Liver (tissue), 9 donors: ENCODE results near the gene SSBP2. TPM values are rescaled to one million over a fixed set of nuclear protein-coding genes. Genes with fewer than 3 reads are reported as not detected.

Experiments used
- DNase-seq: peaks from one replicate; pipeline ENCODE4 v3.0.0-alpha.2; 2017; ENCODE audit warnings: low spot score
- H3K27ac ChIP-seq, 2 donors: one replicate each; pipeline ENCODE4 v1.7.0; 2013; ENCODE audit warnings: inconsistent platforms in 2 of 2, low read length in 2 of 2, control low read depth in 1 of 2, low read depth in 1 of 2, mild to moderate bottlenecking in 1 of 2
- H3K27me3 ChIP-seq, 4 donors: one replicate each; pipeline versions ENCODE4 v1.6.1 to v1.7.0; 2013; ENCODE audit warnings: low read length in 3 of 4, inconsistent platforms in 1 of 4, mild to moderate bottlenecking in 1 of 4, moderate library complexity in 1 of 4; ENCODE audit not compliant: control insufficient read depth in 4 of 4, insufficient read depth in 4 of 4
- H3K36me3 ChIP-seq, 4 donors: one replicate each; pipeline versions ENCODE4 v1.6.1 to v1.7.0; 2013; ENCODE audit warnings: low read length in 3 of 4, mild to moderate bottlenecking in 3 of 4, low read depth in 1 of 4, moderate library complexity in 1 of 4; ENCODE audit not compliant: control insufficient read depth in 4 of 4, insufficient read depth in 3 of 4
- H3K4me1 ChIP-seq, 4 donors: one replicate each; pipeline versions ENCODE4 v1.6.1 to v1.7.0; 2013; ENCODE audit warnings: low read length in 3 of 4, mild to moderate bottlenecking in 3 of 4, moderate library complexity in 1 of 4; ENCODE audit not compliant: control insufficient read depth in 4 of 4, insufficient read depth in 4 of 4
- H3K4me3 ChIP-seq, 3 donors: one replicate each; pipeline versions ENCODE4 v1.6.1 to v1.7.0; 2013; ENCODE audit warnings: low read length in 3 of 3, control low read depth in 1 of 3, low read depth in 1 of 3, mild to moderate bottlenecking in 1 of 3
- H3K9ac ChIP-seq, 2 donors: one replicate each; pipeline ENCODE4 v1.7.0; 2013; ENCODE audit warnings: low read length in 2 of 2, mild to moderate bottlenecking in 2 of 2, moderate library complexity in 2 of 2, control low read depth in 1 of 2, low read depth in 1 of 2
- H3K9me3 ChIP-seq, 4 donors: one replicate each; pipeline versions ENCODE4 v1.6.1 to v1.7.0; 2013; ENCODE audit warnings: low read length in 3 of 4; ENCODE audit not compliant: control insufficient read depth in 4 of 4
- EGR1 ChIP-seq, 2 donors: IDR thresholded peaks; 2 replicates each; pipeline ENCODE4 v1.6.1; 2016 to 2018; ENCODE audit warnings: antibody characterized with exemption in 2 of 2, low read depth in 2 of 2
- GABPA ChIP-seq, 2 donors: IDR thresholded peaks in 1 of 2; conservative IDR thresholded peaks in 1 of 2; 2 replicates each; pipeline ENCODE4 v1.6.1; 2016; ENCODE audit warnings: antibody characterized with exemption in 2 of 2, mild to moderate bottlenecking in 1 of 2, moderate library complexity in 1 of 2
- HNF4G ChIP-seq: IDR thresholded peaks from 2 replicates; pipeline ENCODE4 v1.6.1; 2016; ENCODE audit warnings: antibody characterized with exemption
- JUND ChIP-seq, 2 donors: IDR thresholded peaks; 2 replicates each; pipeline ENCODE4 v1.6.1; 2016; ENCODE audit warnings: antibody characterized with exemption in 2 of 2
- NR2F2 ChIP-seq: IDR thresholded peaks from 2 replicates; pipeline ENCODE4 v1.6.1; 2016; ENCODE audit warnings: antibody characterized with exemption
- REST ChIP-seq: IDR thresholded peaks from 2 replicates; pipeline ENCODE4 v1.6.1; 2016; ENCODE audit warnings: antibody characterized with exemption, mild to moderate bottlenecking
- RXRA ChIP-seq, 2 donors: IDR thresholded peaks; 2 replicates each; pipeline ENCODE4 v1.6.1; 2017 to 2018; ENCODE audit warnings: antibody characterized with exemption in 2 of 2, mild to moderate bottlenecking in 1 of 2
- SP1 ChIP-seq: IDR thresholded peaks from 2 replicates; pipeline ENCODE4 v1.6.1; 2018; ENCODE audit warnings: antibody characterized with exemption, mild to moderate bottlenecking
- TAF1 ChIP-seq: conservative IDR thresholded peaks from 2 replicates; pipeline ENCODE4 v1.6.1; 2016; ENCODE audit warnings: antibody characterized with exemption, mild to moderate bottlenecking
- YY1 ChIP-seq: IDR thresholded peaks from 2 replicates; pipeline ENCODE4 v1.6.1; 2016; ENCODE audit warnings: antibody characterized with exemption, mild to moderate bottlenecking
- ZBTB33 ChIP-seq: IDR thresholded peaks from 2 replicates; pipeline ENCODE4 v1.6.1; 2016; ENCODE audit warnings: antibody characterized with exemption
- WGBS: extraction: QIAGEN DNeasy Blood & Tissue Kit; methylation state at CpG from one replicate; pipeline ENCODE4 v1.1.7; 2013; 5-methylcytosine and 5-hydroxymethylcytosine counted together
- polyA plus RNA-seq, 2 donors: library from polyadenylated mRNA; stranded (reverse) in 1 of 2; unstranded in 1 of 2; fragments of 200-250 nt in 1 of 2; fragments of >200 nt in 1 of 2; fragmentation: Nextera tagmentation in 1 of 2; extraction: Ambion mirVana in 1 of 2; gene quantifications; one replicate each; pipeline versions ENCODE4 v1.2.1 to v1.2.3, GENCODE V29; 2013 to 2015
- total RNA-seq, 2 donors: library from RNA; depleted of rRNA; stranded (reverse); fragments of >200 nt; gene quantifications; one replicate each; pipeline ENCODE4 v1.2.3, GENCODE V29; 2014
- TF ChIP-seq, protein P1 (sequence below): fragments of 150-350 bp; IDR thresholded peaks from 2 replicates; pipeline ENCODE4 v1.5.1; 2017; ENCODE audit warnings: improper control_type of control experiment, low read depth, low read length; ENCODE audit not compliant: missing input control
- TF ChIP-seq, protein P2 (sequence below): IDR thresholded peaks from 2 replicates; pipeline ENCODE4 v1.6.1; 2016; ENCODE audit warnings: antibody characterized with exemption
- donor health status: healthy.
- donor health status: healthy.
- donor health status: healthy.
- donor health status: healthy.
- donor health status: healthy.

The SSBP2 gene
- total and polyA plus RNA-seq, 4 donors, result 2.2 to 10.1 (median 4.1) TPM

DNA sequence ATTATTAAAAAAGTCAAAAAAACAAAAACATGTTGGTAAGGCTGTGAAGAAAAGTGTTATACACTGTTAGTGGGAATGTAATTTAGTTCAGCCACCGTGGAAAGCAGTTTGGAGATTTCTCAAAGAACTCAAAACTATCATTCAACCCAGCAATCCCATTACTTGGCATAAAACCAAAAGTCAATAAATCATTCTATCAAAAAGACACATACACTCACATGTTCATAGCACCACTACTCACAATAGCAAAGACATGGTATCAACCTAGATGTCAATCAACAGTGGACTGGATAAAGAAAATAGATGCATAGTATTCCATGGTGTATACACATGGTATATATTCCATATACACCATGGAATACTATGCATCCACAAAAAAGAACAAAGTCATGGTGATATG lies 208.7 kb downstream of the SSBP2 start:
- TF ChIP-seq JUND (IDR thresholded peaks at IDR 0.05), result no peak
- TF ChIP-seq ZBTB33, result no peak
- TF ChIP-seq RXRA (IDR thresholded peaks at IDR 0.05), result no peak
- TF ChIP-seq, protein P1, sequence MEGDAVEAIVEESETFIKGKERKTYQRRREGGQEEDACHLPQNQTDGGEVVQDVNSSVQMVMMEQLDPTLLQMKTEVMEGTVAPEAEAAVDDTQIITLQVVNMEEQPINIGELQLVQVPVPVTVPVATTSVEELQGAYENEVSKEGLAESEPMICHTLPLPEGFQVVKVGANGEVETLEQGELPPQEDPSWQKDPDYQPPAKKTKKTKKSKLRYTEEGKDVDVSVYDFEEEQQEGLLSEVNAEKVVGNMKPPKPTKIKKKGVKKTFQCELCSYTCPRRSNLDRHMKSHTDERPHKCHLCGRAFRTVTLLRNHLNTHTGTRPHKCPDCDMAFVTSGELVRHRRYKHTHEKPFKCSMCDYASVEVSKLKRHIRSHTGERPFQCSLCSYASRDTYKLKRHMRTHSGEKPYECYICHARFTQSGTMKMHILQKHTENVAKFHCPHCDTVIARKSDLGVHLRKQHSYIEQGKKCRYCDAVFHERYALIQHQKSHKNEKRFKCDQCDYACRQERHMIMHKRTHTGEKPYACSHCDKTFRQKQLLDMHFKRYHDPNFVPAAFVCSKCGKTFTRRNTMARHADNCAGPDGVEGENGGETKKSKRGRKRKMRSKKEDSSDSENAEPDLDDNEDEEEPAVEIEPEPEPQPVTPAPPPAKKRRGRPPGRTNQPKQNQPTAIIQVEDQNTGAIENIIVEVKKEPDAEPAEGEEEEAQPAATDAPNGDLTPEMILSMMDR, result no peak
- no peak for TF ChIP-seq NR2F2
- TF ChIP-seq EGR1 (IDR thresholded peaks at IDR 0.05; ENCODE audit: low read depth in 2 of 2), result no peak
- Histone ChIP-seq H3K4me3 (no peak overlapping the region), H3K27me3 (no peaks in the 10 kb centered on the region), H3K4me1 (no peaks in the 10 kb centered on the region), H3K9ac (no peak overlapping the region), H3K27ac (no peak overlapping the region), H3K36me3 (no peaks in the 10 kb centered on the region), H3K9me3 (no peaks in the 10 kb centered on the region)
- 93% methylated on average over 1 of the region's 1 CpG for WGBS
- no peak for DNase-seq

- TF ChIP-seq TAF1 (no peak), SP1 (no peak), REST (no peak), ZBTB33 (no peak), GABPA (IDR thresholded peaks at IDR 0.05 in 1 of 2, conservative IDR thresholded peaks at IDR 0.05 in 1 of 2) (no peak), EGR1 (IDR thresholded peaks at IDR 0.05; ENCODE audit: low read depth in 2 of 2) (no peak), YY1 (no peak), NR2F2 (no peak), HNF4G (no peak), RXRA (IDR thresholded peaks at IDR 0.05) (no peak)
- TF ChIP-seq, protein P2, sequence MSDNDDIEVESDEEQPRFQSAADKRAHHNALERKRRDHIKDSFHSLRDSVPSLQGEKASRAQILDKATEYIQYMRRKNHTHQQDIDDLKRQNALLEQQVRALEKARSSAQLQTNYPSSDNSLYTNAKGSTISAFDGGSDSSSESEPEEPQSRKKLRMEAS, result no peak
- TF ChIP-seq, protein P1, result no peak
These were observed 212.9 kb downstream of the SSBP2 start for GRCh38 chr5:81537905-81538547.

More at GRCh38 chr5:81537905-81538547, 212.9 kb downstream of the SSBP2 start:
- Histone ChIP-seq H3K27ac (no peak overlapping the region), H3K4me3 (no peak overlapping the region), H3K36me3 (no peaks in the 10 kb centered on the region), H3K4me1 (no peaks in the 10 kb centered on the region), H3K27me3 (no peaks in the 10 kb centered on the region), H3K9ac (no peak overlapping the region), H3K9me3 (no peaks in the 10 kb centered on the region)
- DNase-seq, result no peak
- 76% methylated on average over 4 of the region's 4 CpGs for WGBS
